GM10266 (cell line): ENCODE measurements around the gene HSD17B11.
A peak's percentile ranks its signal among the peaks of the same experiment; 100 is the strongest.
"Not testable (repeated sequence)": the region's sequence is repeated elsewhere in the genome, so short reads cannot be mapped to it uniquely, and the experiment has no call there.

Experiments
- DNase-seq: peaks from one replicate; pipeline ENCODE4 v3.0.0; 2012; ENCODE audit errors: extremely low spot score
- TF ChIP-seq, protein P1 (sequence below): IDR thresholded peaks from 2 replicates; pipeline ENCODE4 v1.5.1; 2012; ENCODE audit warnings: mild to moderate bottlenecking, low read depth; ENCODE audit not compliant: control insufficient read depth, insufficient read depth; ENCODE audit errors: missing control alignments

HSD17B11 gene

DNA sequence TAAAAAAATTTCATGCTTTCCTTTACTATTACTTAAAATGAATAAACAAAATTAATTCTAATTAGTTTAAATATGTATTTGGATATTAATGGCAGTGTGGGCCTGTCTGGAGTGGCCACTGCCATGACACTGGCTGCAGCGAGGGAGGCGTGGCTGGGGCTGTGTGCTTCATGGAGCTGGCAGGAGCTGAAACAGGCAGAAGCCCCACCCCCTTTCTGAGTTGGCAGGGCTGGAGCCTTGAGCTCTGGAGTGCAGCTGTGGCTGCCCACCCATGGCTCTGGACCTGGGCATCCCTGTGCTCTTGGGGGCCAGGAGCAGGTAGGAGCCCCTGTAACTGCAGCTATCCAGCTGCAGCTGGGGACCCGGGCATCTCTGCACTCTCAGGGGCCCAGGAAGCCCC is 8.2 kb upstream of the HSD17B11 start:
- TF ChIP-seq, protein P1, sequence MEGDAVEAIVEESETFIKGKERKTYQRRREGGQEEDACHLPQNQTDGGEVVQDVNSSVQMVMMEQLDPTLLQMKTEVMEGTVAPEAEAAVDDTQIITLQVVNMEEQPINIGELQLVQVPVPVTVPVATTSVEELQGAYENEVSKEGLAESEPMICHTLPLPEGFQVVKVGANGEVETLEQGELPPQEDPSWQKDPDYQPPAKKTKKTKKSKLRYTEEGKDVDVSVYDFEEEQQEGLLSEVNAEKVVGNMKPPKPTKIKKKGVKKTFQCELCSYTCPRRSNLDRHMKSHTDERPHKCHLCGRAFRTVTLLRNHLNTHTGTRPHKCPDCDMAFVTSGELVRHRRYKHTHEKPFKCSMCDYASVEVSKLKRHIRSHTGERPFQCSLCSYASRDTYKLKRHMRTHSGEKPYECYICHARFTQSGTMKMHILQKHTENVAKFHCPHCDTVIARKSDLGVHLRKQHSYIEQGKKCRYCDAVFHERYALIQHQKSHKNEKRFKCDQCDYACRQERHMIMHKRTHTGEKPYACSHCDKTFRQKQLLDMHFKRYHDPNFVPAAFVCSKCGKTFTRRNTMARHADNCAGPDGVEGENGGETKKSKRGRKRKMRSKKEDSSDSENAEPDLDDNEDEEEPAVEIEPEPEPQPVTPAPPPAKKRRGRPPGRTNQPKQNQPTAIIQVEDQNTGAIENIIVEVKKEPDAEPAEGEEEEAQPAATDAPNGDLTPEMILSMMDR: no peak
- no peak for DNase-seq

DNA sequence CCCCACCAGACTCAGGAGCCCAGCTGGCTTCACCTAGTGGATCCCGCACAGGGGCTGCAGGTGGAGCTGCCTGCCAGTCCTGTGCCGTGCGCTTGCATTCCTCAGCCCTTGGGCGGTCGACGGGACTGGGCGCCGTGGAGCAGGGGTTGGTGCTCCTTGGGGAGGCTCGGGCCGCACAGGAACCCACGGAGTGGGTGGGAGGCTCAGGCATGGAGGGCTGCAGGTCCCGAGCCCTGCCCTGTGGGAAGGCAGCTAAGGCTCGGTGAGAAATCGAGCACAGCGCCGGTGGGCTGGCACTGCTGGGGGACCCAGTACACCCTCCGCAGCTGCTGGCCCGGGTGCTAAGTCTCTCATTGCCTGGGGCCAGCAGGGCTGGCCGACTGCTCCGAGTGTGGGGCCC is 4.9 kb upstream of the HSD17B11 start:
- DNase-seq: not testable (repeated sequence)

- DNase-seq: not testable (repeated sequence)
These were observed 4.1 kb upstream of the HSD17B11 start for GRCh38 chr4:87395073-87395472.

GRCh38 chr4:87392183-87392582 is 1.2 kb upstream of the HSD17B11 start:
- no peak for DNase-seq
- TF ChIP-seq, protein P1: no peak

DNA sequence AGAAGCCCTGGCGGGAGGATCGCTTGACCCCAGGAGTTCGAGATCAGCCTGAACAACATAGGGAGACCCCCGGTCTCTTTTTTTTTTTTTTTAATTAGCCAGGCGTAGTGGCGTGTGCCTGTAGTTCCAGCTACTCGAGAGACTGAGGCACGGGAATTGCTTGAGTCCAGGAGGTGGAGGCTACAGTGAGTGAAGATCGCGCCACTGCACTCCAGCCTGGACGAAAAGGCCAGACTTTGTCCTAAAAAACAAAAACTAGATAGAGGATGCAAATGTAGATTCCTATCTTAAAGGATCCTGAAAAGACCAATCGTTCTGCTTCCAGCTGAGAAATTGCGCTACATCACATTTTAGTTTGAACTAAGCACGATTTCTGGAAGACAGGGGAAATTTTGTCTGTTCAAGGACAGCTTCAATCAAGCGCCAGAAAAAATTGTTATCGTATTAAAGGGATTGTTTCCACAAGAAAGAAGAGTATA is 627 bp upstream of the HSD17B11 start:
- no peak for DNase-seq
- TF ChIP-seq, protein P1: no peak

DNA sequence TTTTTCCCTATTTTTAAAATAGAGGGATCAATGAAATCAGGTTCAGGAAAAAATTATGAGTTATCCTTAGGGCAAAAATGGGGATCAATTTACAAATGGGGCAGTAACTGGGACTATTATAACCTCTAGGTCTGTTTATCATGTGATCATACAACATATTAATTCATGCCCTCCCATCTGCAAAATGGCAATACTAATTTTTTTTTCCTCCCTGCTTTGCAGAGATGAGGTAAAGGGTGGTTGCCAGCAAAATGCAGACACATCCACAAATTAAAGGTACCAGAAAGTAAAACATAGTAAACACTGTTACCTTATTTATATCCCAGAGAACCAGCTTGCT is 467 bp downstream of the HSD17B11 start:
- TF ChIP-seq, protein P1: no peak
- peak; percentile 32 for DNase-seq

- DNase-seq: not testable (repeated sequence)
These were observed 933 bp downstream of the HSD17B11 start for GRCh38 chr4:87390055-87390454.

DNA sequence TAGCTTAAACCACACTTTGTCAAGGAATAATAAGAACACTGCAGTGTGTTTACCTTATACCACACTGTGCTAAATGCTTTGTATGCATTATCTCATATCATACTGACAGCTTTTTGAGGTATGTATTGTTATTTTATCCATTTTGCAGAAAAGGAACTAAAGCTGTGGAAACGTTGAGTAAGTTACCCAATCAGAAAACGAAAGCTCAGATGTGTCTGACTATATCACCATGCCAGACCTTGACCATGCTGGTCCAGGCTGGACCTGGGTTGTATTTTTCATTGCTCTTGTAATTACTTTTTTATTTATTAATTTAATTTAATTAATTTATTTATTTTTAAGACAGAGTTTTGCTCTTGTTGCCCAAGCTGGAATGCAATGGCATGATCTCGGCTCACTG is 2.1 kb downstream of the HSD17B11 start:
- TF ChIP-seq, protein P1: no peak
- no peak for DNase-seq

- no peak for DNase-seq
- TF ChIP-seq, protein P1: no peak
These were observed 3.8 kb downstream of the HSD17B11 start for GRCh38 chr4:87387237-87387636.

- not testable (repeated sequence) for DNase-seq
These were observed 6.4 kb downstream of the HSD17B11 start for GRCh38 chr4:87384466-87385132.
